HEK293T (cell line): ENCODE measurements around the gene POLR1A.

Experiments
- CTCF ChIA-PET: fragments of 350-600 bp; formaldehyde crosslinking; extraction: SDS; loops from one replicate; lab custom pipeline; 2021; ENCODE audit warnings: antibody characterized with exemption, inconsistent platforms; lab: Yijun Ruan, JAX
- POLR2A ChIA-PET: fragments of 350-600 bp; formaldehyde crosslinking; extraction: SDS; loops from one replicate; lab custom pipeline; 2020; ENCODE audit warnings: antibody characterized with exemption, inconsistent platforms; lab: Yijun Ruan, JAX
- DNase-seq: peaks from one replicate; pipeline ENCODE4 v3.0.0; 2012; ENCODE audit warnings: mixed read lengths; ENCODE audit errors: extremely low spot score
- ARNT ChIP-seq: fragments of 450-650 bp; IDR thresholded peaks from 2 replicates; pipeline ENCODE4 v1.6.1; 2017; ENCODE audit warnings: mild to moderate bottlenecking
- BHLHE40 ChIP-seq: fragments of 450-650 bp; IDR thresholded peaks from 2 replicates; pipeline ENCODE4 v1.6.1; 2016; ENCODE audit warnings: mild to moderate bottlenecking, moderate library complexity, borderline replicate concordance
- CTBP1 ChIP-seq: fragments of 450-650 bp; IDR thresholded peaks from 2 replicates; pipeline ENCODE4 v1.6.1; 2016; ENCODE audit warnings: borderline replicate concordance
- ELF4 ChIP-seq: fragments of 450-650 bp; IDR thresholded peaks from 2 replicates; pipeline ENCODE4 v1.6.1; 2017; ENCODE audit warnings: antibody characterized with exemption
- FOXA1 ChIP-seq: fragments of 450-650 bp; IDR thresholded peaks from 2 replicates; pipeline ENCODE4 v1.6.1; 2016; ENCODE audit warnings: mild to moderate bottlenecking
- FOXK2 ChIP-seq: fragments of 450-650 bp; IDR thresholded peaks from 2 replicates; pipeline ENCODE4 v1.6.1; 2016; ENCODE audit warnings: mild to moderate bottlenecking
- FOXM1 ChIP-seq: fragments of 450-650 bp; IDR thresholded peaks from 2 replicates; pipeline ENCODE4 v1.6.1; 2017; ENCODE audit warnings: mild to moderate bottlenecking, borderline replicate concordance
- HDGF ChIP-seq: fragments of 450-650 bp; IDR thresholded peaks from 2 replicates; pipeline ENCODE4 v1.6.1; 2017; ENCODE audit warnings: antibody characterized with exemption, borderline replicate concordance
- L3MBTL2 ChIP-seq: fragments of 450-650 bp; conservative IDR thresholded peaks from 2 replicates; pipeline ENCODE4 v1.6.1; 2016; ENCODE audit warnings: mild to moderate bottlenecking
- LEF1 ChIP-seq: fragments of 450-650 bp; IDR thresholded peaks from 2 replicates; pipeline ENCODE4 v1.6.1; 2017; ENCODE audit warnings: mild to moderate bottlenecking, borderline replicate concordance
- NFRKB ChIP-seq: fragments of 450-650 bp; IDR thresholded peaks from 2 replicates; pipeline ENCODE4 v1.6.1; 2016; ENCODE audit warnings: mild to moderate bottlenecking, moderate library complexity
- SP1 ChIP-seq: fragments of 450-650 bp; IDR thresholded peaks from 2 replicates; pipeline ENCODE4 v1.6.1; 2017
- SUZ12 ChIP-seq: fragments of 450-650 bp; IDR thresholded peaks from 2 replicates; pipeline ENCODE4 v1.6.1; 2016; ENCODE audit warnings: mild to moderate bottlenecking
- TARDBP ChIP-seq: fragments of 450-650 bp; IDR thresholded peaks from 2 replicates; pipeline ENCODE4 v1.6.1; 2016
- ZNF384 ChIP-seq: fragments of 450-650 bp; IDR thresholded peaks from 2 replicates; pipeline ENCODE4 v1.6.1; 2016
- TF ChIP-seq, protein P1 (sequence below): fragments of 450-650 bp; IDR thresholded peaks from 2 replicates; pipeline ENCODE4 v1.6.1; 2016

Gene POLR1A

GRCh38 chr2:86054535-86055082, 51.1 kb downstream of the POLR1A start:
- TF ChIP-seq LEF1 (no peak), FOXK2 (no peak), CTBP1 (no peak), L3MBTL2 (no peak), TARDBP (no peak)
- no peak for DNase-seq
- CTCF ChIA-PET: no interaction called here
- POLR2A ChIA-PET: no interaction called here

GRCh38 chr2:86053166-86053565, 52.5 kb downstream of the POLR1A start:
- ChIA-PET CTCF (no interaction called here), POLR2A (no interaction called here)
- no peak for DNase-seq
- no peak for TF ChIP-seq FOXM1

DNA sequence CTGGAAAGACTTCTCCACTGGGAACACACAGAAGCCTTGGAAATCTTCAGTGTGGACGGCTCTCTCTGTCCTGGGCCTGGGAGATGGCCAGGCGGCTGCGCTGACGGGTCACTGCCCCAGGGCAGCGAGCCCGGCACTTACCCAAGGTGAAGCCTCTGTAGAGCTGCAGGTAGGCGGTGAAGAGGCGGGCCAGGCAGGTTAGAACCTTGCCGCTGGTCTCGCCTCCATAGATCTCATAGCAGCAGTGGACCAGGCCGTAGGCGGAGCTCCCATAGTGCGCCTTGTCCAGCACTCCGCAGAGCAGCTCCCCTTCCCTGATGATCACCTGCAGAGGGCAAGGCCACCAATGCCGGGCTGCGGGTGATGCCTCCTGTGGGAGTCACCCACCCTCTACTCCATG, 53.0 kb downstream of the POLR1A start:
- ChIA-PET CTCF (no interaction called here), POLR2A (no interaction called here)
- no peak for DNase-seq
- TF ChIP-seq TARDBP (no peak), NFRKB (no peak), FOXK2 (no peak), LEF1 (no peak), BHLHE40 (no peak), CTBP1 (no peak), FOXM1 (no peak)
- TF ChIP-seq, protein P1, sequence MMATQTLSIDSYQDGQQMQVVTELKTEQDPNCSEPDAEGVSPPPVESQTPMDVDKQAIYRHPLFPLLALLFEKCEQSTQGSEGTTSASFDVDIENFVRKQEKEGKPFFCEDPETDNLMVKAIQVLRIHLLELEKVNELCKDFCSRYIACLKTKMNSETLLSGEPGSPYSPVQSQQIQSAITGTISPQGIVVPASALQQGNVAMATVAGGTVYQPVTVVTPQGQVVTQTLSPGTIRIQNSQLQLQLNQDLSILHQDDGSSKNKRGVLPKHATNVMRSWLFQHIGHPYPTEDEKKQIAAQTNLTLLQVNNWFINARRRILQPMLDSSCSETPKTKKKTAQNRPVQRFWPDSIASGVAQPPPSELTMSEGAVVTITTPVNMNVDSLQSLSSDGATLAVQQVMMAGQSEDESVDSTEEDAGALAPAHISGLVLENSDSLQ: no peak

DNA sequence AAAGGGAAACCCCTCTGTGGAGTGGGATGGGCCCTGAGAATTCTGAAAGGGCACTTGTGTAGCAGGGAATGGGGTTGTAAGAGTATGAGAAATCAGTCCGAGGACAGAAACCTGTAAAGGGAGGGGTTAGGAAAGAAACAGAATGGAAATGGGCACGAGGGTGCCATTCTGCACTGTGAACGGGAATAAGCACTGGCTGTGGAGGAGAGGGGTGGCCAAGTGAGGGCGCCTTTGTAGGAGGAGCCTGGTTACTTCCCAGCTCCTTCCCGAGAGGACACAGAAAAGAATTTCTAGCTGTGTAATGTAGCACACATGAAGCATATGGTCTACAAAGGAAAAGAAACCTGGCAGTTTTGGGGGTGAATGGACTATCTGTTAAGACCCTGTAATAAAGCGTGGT, 53.4 kb downstream of the POLR1A start:
- POLR2A ChIA-PET: no interaction called here
- CTCF ChIA-PET: no interaction called here
- no peak for DNase-seq
- TF ChIP-seq FOXM1 (no peak), TARDBP (no peak), BHLHE40 (no peak), LEF1 (no peak), SP1 (no peak), NFRKB (no peak), SUZ12 (no peak), FOXA1 (no peak), HDGF (no peak), ZNF384 (no peak), FOXK2 (no peak), CTBP1 (no peak), ARNT (no peak), ELF4 (no peak), L3MBTL2 (no peak)
- TF ChIP-seq, protein P1: no peak

DNA sequence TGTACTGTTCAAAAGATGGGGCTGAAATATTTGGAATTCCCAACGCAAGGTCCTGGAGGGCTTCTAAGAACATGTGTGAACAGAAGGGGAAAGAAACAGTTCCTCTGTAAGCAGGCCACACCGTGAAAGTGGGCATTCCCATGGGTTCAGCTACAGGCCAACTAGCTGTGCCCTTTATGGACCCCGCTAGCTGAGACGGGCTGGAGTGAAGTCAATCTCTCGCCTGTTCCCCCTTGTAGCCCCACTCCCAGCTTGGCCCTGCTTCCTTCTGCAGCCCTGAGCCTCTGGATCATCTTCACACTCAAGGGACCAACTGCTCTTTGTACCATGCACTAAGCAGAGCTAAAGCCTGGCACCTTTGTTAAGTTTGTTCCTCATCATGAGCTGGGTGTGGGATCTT, 55.4 kb downstream of the POLR1A start:
- CTCF ChIA-PET: no interaction called here
- POLR2A ChIA-PET: no interaction called here
- no peak for DNase-seq
- TF ChIP-seq ZNF384 (no peak), CTBP1 (no peak), TARDBP (no peak), FOXK2 (no peak), HDGF (no peak), LEF1 (no peak), FOXA1 (no peak), SUZ12 (no peak), BHLHE40 (no peak), FOXM1 (no peak), NFRKB (no peak), SP1 (no peak), ELF4 (no peak), L3MBTL2 (no peak), ARNT (no peak)
- TF ChIP-seq, protein P1: no peak

DNA sequence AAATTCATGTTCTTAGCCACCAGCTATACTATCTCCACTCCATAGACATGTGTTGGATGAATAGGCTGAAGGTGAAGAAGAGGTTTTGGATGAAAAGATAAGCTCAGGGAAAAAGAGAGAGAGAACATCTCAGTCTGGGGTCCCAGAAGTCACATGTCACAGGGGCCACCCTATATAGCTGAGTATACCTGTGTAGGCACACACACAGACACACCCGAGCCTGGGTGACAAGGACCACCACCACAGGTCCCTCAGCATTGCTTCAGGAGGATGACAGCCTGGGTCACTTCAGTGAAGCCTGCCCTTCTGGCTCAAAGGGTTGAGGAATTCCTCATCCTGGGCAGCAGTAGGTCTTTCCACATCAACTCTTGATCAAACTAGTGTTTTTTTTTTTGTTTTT, 56.2 kb downstream of the POLR1A start:
- POLR2A ChIA-PET: no interaction called here

GRCh38 chr2:86048888-86049287, 56.8 kb downstream of the POLR1A start:
- no peak for TF ChIP-seq FOXA1
- TF ChIP-seq BHLHE40: no peak
- no peak for TF ChIP-seq SP1
- TF ChIP-seq TARDBP: no peak
- no peak for TF ChIP-seq ARNT
- no peak for TF ChIP-seq FOXM1
- TF ChIP-seq CTBP1: no peak
- TF ChIP-seq ELF4: no peak
- no peak for TF ChIP-seq SUZ12
- no peak for TF ChIP-seq NFRKB
- no peak for TF ChIP-seq LEF1
- no peak for TF ChIP-seq FOXK2
- CTCF ChIA-PET: no interaction called here
- no peak for DNase-seq
- POLR2A ChIA-PET: no interaction called here

More for the DNA sequence above, 56.2 kb downstream of the POLR1A start:
- DNase-seq: no peak
- CTCF ChIA-PET: no interaction called here
- no peak for TF ChIP-seq SUZ12
- TF ChIP-seq HDGF: no peak
- TF ChIP-seq FOXM1: no peak
